PFSK-1 (cell line): ENCODE results near the gene CCDC63.

Experiments used
- POLR2AphosphoS5 ChIP-seq: IDR thresholded peaks from 2 replicates; pipeline ENCODE4 v1.6.1; 2012; ENCODE audit warnings: low read depth, mild to moderate bottlenecking, control low read depth, low read length, moderate library complexity
- TAF1 ChIP-seq: IDR thresholded peaks from 2 replicates; pipeline ENCODE4 v1.6.1; 2012; ENCODE audit warnings: low read length, control low read depth, borderline replicate concordance; ENCODE audit not compliant: insufficient read depth

- TF ChIP-seq TAF1 (no peak), POLR2AphosphoS5 (no peak)
Measured at GRCh38 chr12:110844551-110845338, 2.0 kb upstream of the CCDC63 start.
